GM18505 (cell line): ENCODE measurements around the gene VCL.

ENCODE experiments used
- ATAC-seq: cut with Tn5 transposase; IDR thresholded peaks from one replicate; pipeline ENCODE4 v1.9.1; 2021; ENCODE audit not compliant: unreplicated experiment
- POLR2A ChIP-seq: IDR thresholded peaks from 4 replicates; pipeline ENCODE4 v1.6.1; 2011; ENCODE audit warnings: borderline replicate concordance; ENCODE audit not compliant: insufficient read depth, insufficient read length; ENCODE audit errors: extremely low read depth

VCL gene

DNA sequence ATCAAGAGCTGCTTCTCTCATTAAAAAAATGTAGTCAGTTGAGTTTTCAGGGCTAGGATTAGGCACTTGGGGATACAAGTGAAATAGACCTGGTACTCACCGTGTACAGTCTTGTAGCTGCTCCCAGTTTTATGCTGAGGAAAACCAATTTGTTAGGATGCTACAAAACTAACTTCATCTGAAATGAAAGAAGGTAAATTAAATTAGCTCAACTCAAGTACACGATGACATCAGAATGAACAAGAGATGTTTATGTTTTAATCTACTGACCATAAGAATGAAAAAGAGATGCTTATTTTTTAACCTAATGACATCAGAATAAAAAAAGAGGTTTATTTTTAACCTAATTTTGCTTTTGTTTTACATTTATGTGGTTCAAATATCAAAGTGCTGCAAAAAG is 79.0 kb downstream of the VCL start:
- no peak for TF ChIP-seq POLR2A

DNA sequence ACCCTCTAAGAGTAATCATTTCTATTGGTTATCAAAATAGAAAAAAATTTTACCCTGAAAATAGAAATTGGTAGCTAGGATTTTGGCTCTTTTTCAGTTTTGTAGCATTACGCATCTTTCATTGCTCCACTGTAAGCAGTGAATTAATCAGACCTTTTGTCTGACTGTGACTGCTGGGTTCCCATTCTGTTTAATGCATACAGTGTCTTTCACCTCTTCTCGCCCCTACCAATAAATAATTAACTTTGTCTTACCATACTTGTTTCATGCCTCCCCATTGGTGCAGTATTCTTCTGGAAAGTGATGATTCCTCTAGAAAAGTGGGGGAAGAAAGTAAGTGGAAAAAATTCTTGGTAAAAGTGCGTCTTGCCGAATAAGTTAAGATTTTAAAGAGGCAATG is 79.5 kb downstream of the VCL start:
- ATAC-seq: no peak
- no peak for TF ChIP-seq POLR2A

More for the DNA sequence above, 79.0 kb downstream of the VCL start:
- ATAC-seq: no peak

DNA sequence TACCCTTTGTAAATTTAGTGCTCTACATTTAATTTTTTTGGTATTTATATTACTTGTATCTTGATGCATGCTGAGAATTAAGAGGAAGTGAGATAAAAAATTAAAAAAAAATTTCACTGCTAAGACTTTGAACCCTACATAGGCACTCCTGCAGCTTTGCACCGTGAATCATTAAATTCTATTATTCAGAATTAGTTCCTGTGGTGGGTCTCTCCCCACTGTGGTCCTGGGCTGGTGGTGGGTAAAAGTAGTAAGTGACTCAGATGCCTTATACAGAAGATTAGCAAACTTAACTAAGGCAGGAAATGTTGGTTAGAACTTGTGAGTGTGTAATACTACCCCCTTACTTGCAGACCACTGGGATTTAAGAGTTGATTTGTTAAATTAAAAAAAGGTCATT is 80.1 kb downstream of the VCL start:
- no peak for TF ChIP-seq POLR2A
- ATAC-seq: no peak

DNA sequence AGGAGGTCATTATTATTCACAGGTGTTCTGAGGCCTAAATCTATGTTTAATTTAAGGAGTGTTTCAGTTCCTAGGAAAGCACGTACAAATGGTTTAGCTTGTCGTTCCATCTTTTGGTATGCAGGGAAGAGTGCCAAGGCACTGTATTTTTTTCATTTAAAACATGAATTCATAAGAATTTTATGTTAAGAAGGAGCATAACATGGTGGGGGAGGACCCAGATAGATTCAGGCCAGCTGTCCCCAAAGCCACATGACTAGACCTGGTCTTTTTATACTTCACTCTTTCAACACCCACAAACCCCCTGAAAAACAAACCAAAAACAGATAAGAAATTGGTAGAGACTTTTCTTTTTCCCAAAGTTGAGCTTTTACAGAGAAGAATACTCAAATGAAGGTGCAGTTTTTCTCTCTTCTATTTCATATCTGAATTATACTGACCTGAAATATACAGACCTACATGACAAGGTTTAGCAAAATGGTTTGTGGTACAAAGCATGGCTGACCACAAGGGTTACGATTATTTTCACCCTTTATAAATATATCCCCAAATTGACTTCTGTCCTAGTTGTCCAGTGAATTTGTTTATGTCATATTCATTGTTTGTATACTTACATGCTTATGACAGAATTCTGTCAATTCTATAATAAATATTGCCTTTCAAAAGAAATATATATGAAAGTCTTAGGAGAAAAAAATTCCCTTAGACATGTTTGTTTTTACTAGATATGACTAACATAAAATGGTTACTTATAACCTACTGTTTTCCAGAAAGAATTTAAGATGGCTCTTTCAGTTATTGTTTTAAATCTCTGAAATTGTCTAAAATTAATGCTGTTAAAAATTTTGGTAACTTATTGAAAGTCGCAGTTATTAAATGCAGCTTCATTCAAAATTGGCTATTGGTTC is 81.4 kb downstream of the VCL start:
- no peak for ATAC-seq
- no peak for TF ChIP-seq POLR2A

DNA sequence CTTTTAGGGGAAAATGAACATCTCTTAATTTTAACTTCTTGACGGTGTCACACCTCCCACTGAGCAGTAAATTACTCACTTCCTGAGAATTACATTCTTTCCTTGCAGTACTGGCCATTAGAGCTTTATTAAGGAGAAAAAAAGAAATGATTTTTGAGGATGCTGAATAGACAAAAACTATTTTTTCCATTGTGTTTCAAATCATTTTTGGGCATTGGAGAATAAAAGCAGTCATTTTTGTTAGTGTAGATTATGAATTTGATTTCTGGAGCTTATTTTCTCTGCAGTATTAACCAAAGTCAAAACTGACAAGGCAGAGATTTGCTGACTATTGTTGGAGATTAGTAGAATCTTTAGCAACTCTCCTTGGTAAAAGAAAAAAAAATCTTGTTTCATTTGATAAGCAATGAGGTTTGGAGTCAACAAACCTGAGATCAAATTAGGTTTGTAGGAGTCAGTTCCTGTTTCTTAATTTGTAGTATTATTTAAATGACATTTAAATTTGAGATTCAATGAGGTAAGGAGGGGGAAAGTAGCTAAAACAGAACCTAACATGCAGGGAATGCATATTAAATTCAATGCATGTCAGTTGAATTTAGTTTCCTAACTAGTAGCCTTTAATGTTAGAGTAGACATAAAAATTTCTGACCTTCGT is 82.1 kb downstream of the VCL start:
- no peak for TF ChIP-seq POLR2A
- ATAC-seq: no peak

DNA sequence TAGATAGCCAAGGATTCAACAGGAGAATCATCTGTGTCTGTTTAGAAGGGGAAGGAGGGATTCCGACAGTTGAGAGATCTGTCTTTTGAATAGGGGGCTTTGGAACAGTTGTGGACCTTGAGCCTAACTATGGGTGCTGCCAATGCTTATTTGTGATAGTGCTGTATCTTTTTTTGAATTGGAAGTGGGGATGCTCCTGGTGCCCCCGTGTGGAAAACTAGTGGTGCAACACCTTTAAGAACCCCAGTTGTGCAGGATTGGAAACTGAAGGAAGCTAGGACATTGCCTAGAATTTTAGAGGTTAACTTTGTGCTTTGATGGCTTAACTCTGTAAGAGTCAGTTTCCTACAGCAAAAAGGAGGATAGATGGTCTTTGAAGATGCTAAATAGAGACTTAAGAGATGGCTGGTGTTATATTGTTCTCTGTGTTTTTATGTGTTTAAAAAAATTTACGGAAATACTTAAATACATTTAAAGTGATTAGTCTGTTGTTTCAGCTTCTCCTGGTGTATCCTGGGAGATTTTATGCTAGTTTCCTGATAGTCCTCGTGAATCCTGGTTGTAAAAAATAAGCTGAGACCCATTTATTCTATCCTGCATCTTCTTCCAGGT is 83.4 kb downstream of the VCL start:
- TF ChIP-seq POLR2A: no peak
- ATAC-seq: no peak

DNA sequence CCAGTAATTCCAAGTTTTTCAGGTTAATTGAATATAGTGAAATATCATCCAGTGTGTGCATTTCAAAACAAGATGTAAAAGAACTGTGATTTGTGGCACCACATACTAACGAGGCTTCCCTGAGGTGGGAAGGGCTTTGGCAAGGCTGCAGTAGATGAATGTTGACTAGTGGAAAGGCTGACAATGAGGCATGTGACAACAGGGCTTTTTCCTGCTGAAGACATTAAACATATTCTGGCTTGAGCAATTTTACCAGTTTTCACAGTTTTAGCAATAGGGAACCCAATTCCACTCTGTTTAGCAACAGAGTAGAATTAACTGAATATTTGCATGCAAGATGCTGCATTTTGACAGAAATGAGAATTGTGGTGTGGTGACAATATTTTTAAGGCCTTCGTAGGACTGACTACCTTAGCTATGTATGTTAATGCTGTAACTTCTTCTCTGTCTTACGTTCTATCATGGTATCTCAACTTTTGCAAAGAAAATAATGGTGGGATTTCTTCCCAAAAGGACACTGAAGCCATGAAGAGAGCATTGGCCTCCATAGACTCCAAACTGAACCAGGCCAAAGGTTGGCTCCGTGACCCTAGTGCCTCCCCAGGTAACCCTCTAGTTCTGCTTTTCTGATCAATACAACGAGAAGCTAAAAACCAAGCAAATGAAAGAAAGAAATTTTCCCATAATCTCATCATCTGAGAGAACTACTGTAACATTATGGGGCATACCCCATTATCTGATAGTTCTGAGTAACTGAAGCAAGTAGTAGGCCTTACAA is 84.2 kb downstream of the VCL start:
- no peak for TF ChIP-seq POLR2A
- no peak for ATAC-seq

DNA sequence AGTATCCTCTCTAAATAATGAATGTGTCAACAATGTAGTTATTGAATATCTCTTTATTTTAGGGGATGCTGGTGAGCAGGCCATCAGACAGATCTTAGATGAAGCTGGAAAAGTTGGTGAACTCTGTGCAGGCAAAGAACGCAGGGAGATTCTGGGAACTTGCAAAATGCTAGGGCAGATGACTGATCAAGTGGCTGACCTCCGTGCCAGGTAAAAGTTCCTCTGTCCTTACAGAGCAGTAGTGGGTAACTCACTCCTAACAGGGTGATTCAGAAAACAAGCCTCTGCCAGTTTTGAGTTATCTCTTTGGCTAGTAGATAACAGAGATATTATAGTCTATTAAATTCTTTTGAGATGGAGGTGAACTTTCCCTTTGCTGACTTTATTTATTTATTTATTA is 85.4 kb downstream of the VCL start:
- ATAC-seq: no peak
- no peak for TF ChIP-seq POLR2A

DNA sequence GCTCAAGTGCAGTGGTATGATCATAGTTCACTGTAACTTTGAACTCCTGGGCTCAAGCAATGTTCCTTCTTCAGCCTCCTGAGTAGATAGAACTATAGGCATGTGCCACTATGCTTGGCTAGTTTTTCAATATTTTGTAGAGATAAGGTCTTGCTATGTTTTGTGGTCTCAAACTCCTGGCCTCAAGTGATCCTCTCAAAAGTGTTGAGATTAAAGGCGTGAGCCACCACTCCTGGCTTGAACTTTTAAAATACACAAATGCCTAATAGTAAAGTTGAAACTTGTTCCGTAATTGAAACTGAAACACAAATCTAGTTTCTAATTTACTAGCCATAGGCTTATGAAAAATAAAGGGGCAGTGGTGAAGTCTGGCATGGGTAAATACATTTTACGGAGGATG is 87.0 kb downstream of the VCL start:
- no peak for TF ChIP-seq POLR2A
- no peak for ATAC-seq

DNA sequence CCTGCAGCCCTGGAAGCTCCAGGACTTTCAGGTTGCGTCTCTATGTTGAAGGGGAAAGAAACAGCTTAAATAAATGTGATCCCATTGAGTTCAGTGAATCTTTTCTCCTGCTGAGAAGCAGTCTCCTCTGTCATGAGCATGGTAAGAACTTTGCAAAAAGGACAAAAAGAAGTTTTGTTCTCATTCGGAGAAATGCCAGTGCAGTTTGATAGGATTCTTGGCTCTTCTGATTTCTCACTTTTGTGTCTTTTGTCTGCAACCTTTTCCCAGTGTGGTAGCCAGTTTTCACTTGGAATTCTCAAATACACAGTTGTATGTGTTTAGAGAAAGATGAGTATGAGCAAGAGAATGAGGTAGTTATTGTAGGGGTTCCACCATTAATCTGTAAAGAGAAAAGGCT is 88.4 kb downstream of the VCL start:
- no peak for TF ChIP-seq POLR2A
- no peak for ATAC-seq

DNA sequence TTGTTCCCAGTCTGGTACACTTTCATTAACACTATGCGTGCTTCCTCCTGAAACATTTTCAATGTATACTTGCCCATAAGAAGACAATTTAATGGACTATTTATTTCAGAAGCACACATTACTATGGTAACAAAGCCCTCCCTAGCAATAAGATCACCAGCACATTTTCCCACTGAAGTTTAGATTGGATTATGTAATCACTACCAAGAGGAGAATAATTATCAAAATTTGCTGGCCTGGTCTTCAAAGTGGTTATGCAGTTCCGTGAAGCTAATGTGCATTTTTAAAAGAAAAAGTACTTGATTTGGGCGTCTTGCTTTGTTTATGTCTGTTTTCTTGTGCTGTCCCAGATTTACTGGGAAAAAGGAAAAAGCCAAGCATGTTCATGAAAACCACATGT is 90.8 kb downstream of the VCL start:
- no peak for ATAC-seq
- TF ChIP-seq POLR2A: no peak

DNA sequence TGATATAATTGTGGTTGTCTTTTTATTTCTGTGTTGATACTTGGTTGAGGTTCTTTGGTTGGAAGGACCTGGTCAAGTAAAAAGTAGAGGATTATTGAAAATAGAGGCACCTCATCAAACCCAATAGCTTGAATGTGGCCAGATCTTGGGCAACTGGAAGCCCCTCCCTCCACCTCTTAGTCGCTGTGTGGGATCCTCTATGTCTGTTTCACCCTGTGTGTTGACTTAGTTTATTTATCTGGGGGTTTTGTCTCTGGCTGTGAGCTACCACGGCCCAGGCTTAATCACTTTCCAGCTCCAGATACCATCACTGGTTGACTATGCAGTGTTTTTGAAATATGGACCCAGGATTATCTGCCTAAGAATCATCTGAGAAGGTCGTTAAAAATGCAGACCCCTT is 94.5 kb downstream of the VCL start:
- ATAC-seq: no peak
- TF ChIP-seq POLR2A: no peak

DNA sequence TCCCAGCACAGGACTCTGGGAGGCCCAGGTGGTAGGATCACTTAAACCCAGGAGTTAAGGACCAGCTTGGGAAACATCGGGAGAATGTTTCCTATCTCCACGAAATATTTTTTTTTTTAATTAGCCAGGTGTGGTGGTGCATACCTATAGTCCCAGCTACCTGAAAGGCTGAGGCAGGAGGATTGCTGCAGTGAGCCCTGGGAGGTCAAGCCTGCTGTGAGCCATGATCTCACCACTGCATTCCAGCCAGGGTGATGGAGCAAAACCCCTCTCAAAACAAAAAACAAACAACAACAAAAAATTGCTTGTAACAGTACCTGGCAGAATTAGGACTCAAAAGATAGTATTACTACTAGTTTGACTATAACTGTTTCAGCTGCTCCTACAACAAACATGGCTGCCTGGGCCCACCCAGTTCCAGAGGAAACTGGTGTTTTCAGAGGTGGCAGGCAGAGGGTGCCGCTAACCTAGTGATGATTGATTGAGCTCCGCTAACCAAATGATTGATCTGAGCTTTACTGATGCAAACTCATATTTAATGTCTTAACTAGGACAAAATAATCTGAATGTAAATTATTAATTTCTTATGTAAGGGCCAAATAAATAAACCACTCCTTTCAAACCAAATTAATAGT is 95.7 kb downstream of the VCL start:
- ATAC-seq: no peak
- no peak for TF ChIP-seq POLR2A
